HUES48 (cell line): ENCODE data around the gene TENM4.

Experiments
- H3K27ac ChIP-seq: one replicate; pipeline ENCODE4 v1.7.0; 2013; ENCODE audit warnings: low read depth, low read length, inconsistent platforms
- H3K27me3 ChIP-seq: 2 replicates; pipeline ENCODE4 v1.6.1; 2013; ENCODE audit warnings: mild to moderate bottlenecking, low read length; ENCODE audit not compliant: control insufficient read depth, insufficient read depth
- H3K36me3 ChIP-seq: 2 replicates; pipeline ENCODE4 v1.6.1; 2013; ENCODE audit warnings: low read length; ENCODE audit not compliant: control insufficient read depth, insufficient read depth
- H3K4me1 ChIP-seq: 2 replicates; pipeline ENCODE4 v1.6.1; 2013; ENCODE audit warnings: mild to moderate bottlenecking, low read length; ENCODE audit not compliant: control insufficient read depth, insufficient read depth
- H3K4me3 ChIP-seq: 2 replicates; pipeline ENCODE4 v1.5.1; 2013; ENCODE audit warnings: mild to moderate bottlenecking, low read depth, low read length
- H3K9ac ChIP-seq: 2 replicates; pipeline ENCODE4 v1.6.1; 2013; ENCODE audit warnings: mild to moderate bottlenecking, low read depth, low read length, moderate library complexity
- H3K9me3 ChIP-seq: 2 replicates; pipeline ENCODE4 v1.6.1; 2013; ENCODE audit warnings: low read length; ENCODE audit not compliant: control insufficient read depth, insufficient read depth

Gene TENM4

GRCh38 chr11:78727816-78728215 lies 713.0 kb downstream of the TENM4 start:
- Histone ChIP-seq H3K36me3 (no peaks in the 10 kb centered on the region), H3K4me3 (no peak overlapping the region), H3K4me1 (no peaks in the 10 kb centered on the region), H3K27me3 (no peaks in the 10 kb centered on the region), H3K9me3 (no peaks in the 10 kb centered on the region), H3K9ac (no peak overlapping the region), H3K27ac (no peak overlapping the region)

- Histone ChIP-seq H3K27ac (no peak overlapping the region), H3K9ac (no peak overlapping the region), H3K36me3 (no peaks in the 10 kb centered on the region), H3K27me3 (no peaks in the 10 kb centered on the region), H3K4me3 (no peak overlapping the region), H3K9me3 (no peaks in the 10 kb centered on the region), H3K4me1 (no peaks in the 10 kb centered on the region)
Observed at GRCh38 chr11:78725200-78725599, 715.6 kb downstream of the TENM4 start.

GRCh38 chr11:78722786-78723185 lies 718.0 kb downstream of the TENM4 start:
- no peaks in the 10 kb centered on the region for H3K4me1 ChIP-seq

DNA sequence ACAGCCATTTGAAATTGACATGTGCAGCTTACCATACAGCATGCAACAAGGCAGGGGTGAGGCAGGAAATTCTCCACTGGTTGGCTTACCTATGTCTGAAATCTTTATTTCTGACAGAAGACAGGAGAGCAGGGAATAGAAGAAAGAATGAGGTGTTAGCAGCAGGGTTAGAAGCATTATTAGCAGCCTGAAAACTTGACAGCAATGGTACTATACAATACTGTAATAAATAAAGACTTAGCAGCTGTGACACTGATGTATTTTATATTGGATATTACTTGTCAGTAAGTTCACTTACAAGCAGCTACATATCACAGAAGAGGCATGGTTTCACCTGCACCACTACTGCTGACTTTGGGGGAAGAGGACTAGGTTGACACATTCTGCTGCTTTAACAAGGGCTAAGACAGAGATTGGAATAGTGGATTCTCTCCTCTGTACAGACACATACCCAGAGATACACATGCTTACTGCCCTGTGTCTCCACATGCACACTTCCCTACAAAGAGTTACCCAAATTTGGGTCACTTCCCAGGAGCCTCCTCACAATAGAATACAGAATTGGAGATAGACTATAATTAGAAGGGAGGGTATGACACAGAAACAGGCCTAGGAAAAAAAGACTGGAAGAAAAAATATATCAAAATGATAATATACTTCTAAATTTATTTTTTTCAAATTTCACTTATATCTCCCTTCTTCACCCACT lies 720.4 kb downstream of the TENM4 start:
- Histone ChIP-seq H3K27ac (no peak overlapping the region), H3K9me3 (no peaks in the 10 kb centered on the region), H3K9ac (no peak overlapping the region), H3K4me3 (no peak overlapping the region), H3K27me3 (no peaks in the 10 kb centered on the region), H3K36me3 (no peaks in the 10 kb centered on the region), H3K4me1 (no peaks in the 10 kb centered on the region)

More at GRCh38 chr11:78722786-78723185, 718.0 kb downstream of the TENM4 start:
- Histone ChIP-seq H3K27ac (no peak overlapping the region), H3K9ac (no peak overlapping the region), H3K36me3 (no peaks in the 10 kb centered on the region), H3K27me3 (no peaks in the 10 kb centered on the region), H3K4me3 (no peak overlapping the region), H3K9me3 (no peaks in the 10 kb centered on the region)

DNA sequence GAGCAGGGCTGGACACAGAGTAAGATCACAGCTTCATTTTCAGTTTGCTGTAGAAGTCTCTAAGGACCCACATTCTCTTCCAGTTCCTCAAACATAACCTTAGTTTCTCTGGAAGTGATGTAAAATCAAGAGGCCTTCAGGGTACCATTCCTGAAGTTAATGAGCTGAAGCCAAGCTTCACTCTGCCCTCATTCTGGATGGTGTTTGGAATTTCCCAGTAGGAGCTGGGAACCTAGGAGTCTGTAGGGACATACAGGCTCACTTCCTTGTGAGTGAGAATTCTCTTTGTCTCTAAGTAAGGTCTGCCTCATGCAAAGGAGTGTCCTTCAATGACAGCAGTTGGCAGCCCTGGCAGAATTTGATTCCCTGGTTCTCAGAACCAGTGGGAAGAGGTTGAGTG lies 723.8 kb downstream of the TENM4 start:
- H3K27ac ChIP-seq = no peak overlapping the region
- no peak overlapping the region for H3K4me3 ChIP-seq
- no peak overlapping the region for H3K9ac ChIP-seq
- H3K4me1 ChIP-seq = no peaks in the 10 kb centered on the region
- no peaks in the 10 kb centered on the region for H3K36me3 ChIP-seq
- H3K9me3 ChIP-seq = no peaks in the 10 kb centered on the region
- H3K27me3 ChIP-seq = no peaks in the 10 kb centered on the region

DNA sequence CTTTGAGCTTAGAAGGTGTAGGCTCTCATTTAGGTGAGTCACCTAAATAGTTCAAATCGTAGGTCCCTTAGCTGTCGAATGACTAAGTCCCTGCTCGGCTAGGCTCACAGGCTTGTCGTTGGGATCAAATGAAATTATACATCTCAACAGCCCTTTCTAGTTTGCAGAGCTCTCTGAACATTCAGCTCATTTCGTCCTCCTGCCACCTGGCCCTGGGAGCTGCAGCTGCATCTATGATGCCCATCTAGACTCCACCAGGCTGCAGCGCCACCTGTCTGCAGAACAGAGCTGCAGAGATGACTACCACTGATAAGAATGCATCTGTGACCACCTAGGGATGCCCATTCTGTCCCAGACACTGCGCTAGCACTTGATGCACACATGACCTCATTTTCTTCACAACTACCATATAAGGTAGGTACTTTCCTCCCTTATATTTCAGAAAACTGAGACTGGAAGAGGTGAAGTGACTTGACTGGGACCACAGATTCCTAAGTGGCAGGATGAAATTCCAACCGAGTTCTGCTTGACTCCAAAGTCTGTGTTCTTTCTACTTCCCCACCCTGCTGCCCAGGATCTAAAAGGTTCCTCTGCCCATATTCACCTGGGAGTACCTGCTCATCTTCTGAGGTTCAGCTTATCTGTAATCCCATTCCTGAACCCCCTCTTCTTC lies 725.1 kb downstream of the TENM4 start:
- Histone ChIP-seq H3K9ac (no peak overlapping the region), H3K4me1 (no peaks in the 10 kb centered on the region), H3K9me3 (no peaks in the 10 kb centered on the region), H3K4me3 (no peak overlapping the region), H3K27me3 (no peaks in the 10 kb centered on the region), H3K36me3 (no peaks in the 10 kb centered on the region), H3K27ac (peak overlapping the region; percentile 28)

GRCh38 chr11:78714539-78714938 lies 726.3 kb downstream of the TENM4 start:
- Histone ChIP-seq H3K9me3 (no peaks in the 10 kb centered on the region), H3K9ac (no peak overlapping the region), H3K4me3 (no peak overlapping the region), H3K36me3 (no peaks in the 10 kb centered on the region), H3K27ac (no peak overlapping the region), H3K4me1 (no peaks in the 10 kb centered on the region), H3K27me3 (no peaks in the 10 kb centered on the region)

GRCh38 chr11:78711735-78712134 lies 729.1 kb downstream of the TENM4 start:
- no peaks in the 10 kb centered on the region for H3K4me1 ChIP-seq
- no peak overlapping the region for H3K4me3 ChIP-seq
- H3K36me3 ChIP-seq = no peaks in the 10 kb centered on the region
- H3K9me3 ChIP-seq = no peaks in the 10 kb centered on the region
- H3K27me3 ChIP-seq = no peaks in the 10 kb centered on the region
- no peak overlapping the region for H3K27ac ChIP-seq
- H3K9ac ChIP-seq = no peak overlapping the region

GRCh38 chr11:78710417-78710816 lies 730.4 kb downstream of the TENM4 start:
- Histone ChIP-seq H3K9me3 (no peaks in the 10 kb centered on the region), H3K4me1 (no peaks in the 10 kb centered on the region), H3K9ac (no peak overlapping the region), H3K27ac (no peak overlapping the region), H3K4me3 (no peak overlapping the region), H3K36me3 (no peaks in the 10 kb centered on the region), H3K27me3 (no peaks in the 10 kb centered on the region)

DNA sequence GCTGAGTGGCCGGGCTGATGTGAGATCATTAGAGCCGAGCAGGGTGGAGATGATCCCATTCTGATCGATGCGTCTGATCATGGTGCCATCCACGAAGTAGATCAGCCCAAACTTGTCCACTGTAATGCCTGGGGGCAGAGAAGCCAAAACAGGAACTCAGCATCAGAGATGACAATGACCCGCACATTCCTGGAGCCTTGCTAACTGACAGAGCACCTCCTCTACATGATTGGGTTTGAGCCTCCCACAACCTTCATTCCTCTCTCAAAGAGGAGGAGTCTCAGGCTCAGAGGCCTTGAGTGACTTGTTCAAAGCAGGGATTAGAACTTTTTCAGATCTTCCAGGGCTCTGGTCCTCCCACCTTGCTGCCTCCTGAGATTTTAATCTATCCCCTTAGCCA lies 732.4 kb downstream of the TENM4 start:
- no peaks in the 10 kb centered on the region for H3K9me3 ChIP-seq
- no peaks in the 10 kb centered on the region for H3K27me3 ChIP-seq
- no peak overlapping the region for H3K9ac ChIP-seq
- no peak overlapping the region for H3K4me3 ChIP-seq
- H3K27ac ChIP-seq = no peak overlapping the region
- no peaks in the 10 kb centered on the region for H3K4me1 ChIP-seq
- no peaks in the 10 kb centered on the region for H3K36me3 ChIP-seq

DNA sequence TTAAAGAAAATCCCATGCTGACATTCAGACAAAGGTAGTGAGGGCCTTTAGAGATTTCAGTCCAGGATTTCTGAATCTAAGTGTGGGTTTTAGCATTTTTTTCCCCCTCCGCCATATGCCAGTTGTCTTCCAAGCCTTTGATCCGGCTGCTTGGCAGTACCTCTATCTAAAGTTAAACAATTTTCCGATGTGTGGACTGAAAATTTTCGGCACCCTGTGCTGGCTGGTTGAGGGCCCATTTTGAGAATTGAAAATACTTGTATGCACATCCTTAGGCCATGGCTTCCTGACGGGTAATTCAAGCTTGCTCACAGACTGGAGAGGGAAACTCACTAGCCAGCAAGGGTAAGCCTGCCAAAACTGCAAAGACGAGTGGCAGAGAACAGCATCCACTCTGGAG lies 734.3 kb downstream of the TENM4 start:
- Histone ChIP-seq H3K27ac (no peak overlapping the region), H3K9me3 (no peaks in the 10 kb centered on the region), H3K4me1 (no peaks in the 10 kb centered on the region), H3K4me3 (no peak overlapping the region), H3K27me3 (no peaks in the 10 kb centered on the region), H3K36me3 (no peaks in the 10 kb centered on the region), H3K9ac (no peak overlapping the region)
